Breast epithelium (tissue), 4 donors: Measurements from ENCODE around the gene GRIA4. TPM values are rescaled to one million over a fixed set of nuclear protein-coding genes. Genes with fewer than 3 reads are reported as not detected.
"Not testable (repeated sequence)": the region's sequence is repeated elsewhere in the genome, so short reads cannot be mapped to it uniquely, and the experiment has no call there.

ENCODE experiments used
- DNase-seq, 2 donors: peaks; one replicate each; pipeline ENCODE4 v3.0.0-alpha.2; 2019; ENCODE audit warnings: low spot score in 2 of 2
- H3K27ac ChIP-seq, 2 donors: fragments of 200-600 bp; sonication (generic) in 1 of 2; one replicate each; pipeline ENCODE4 v1.5.1; 2016 to 2019; ENCODE audit warnings: mild to moderate bottlenecking in 1 of 2
- H3K27me3 ChIP-seq, 2 donors: fragments of 200-600 bp; sonication (generic) in 1 of 2; one replicate each; pipeline versions ENCODE4 v1.5.1 to v1.6.0; 2017 to 2019; ENCODE audit warnings: control low read depth in 1 of 2, mild to moderate bottlenecking in 1 of 2
- H3K36me3 ChIP-seq: fragments of 200-600 bp; one replicate; pipeline ENCODE4 v1.5.1; 2019
- H3K4me1 ChIP-seq, 2 donors: fragments of 200-600 bp; sonication (generic); one replicate each; pipeline ENCODE4 v1.5.1; 2016 to 2019; ENCODE audit warnings: control low read depth in 1 of 2
- H3K4me3 ChIP-seq, 3 donors: fragments of 200-600 bp; sonication (generic); 1 replicate in 2 of 3; 2 replicates in 1 of 3; pipeline ENCODE4 v1.5.1; 2016 to 2019; ENCODE audit warnings: mild to moderate bottlenecking in 3 of 3, moderate library complexity in 2 of 3
- H3K9me3 ChIP-seq, 2 donors: fragments of 200-600 bp; sonication (generic) in 1 of 2; one replicate each; pipeline ENCODE4 v1.5.1; 2016 to 2019; ENCODE audit warnings: control low read depth in 1 of 2
- CTCF ChIP-seq, 3 donors: fragments of 450-650 bp; IDR thresholded peaks; one replicate each; pipeline ENCODE4 v1.5.1; 2016 to 2017; ENCODE audit warnings: antibody characterized with exemption in 3 of 3, mild to moderate bottlenecking in 3 of 3, moderate library complexity in 3 of 3
- POLR2A ChIP-seq: fragments of 450-650 bp; IDR thresholded peaks from one replicate; pipeline ENCODE4 v1.6.1; 2016; ENCODE audit warnings: antibody characterized with exemption, mild to moderate bottlenecking, moderate library complexity
- POLR2AphosphoS5 ChIP-seq, 3 donors: sonication (generic); formaldehyde crosslinking; IDR thresholded peaks; one replicate each; pipeline ENCODE4 v1.6.1; 2017; ENCODE audit warnings: antibody characterized with exemption in 3 of 3
- intact Hi-C: fragments of 100-400 bp; cut with DNase I; formaldehyde crosslinking; loops from one replicate; pipeline ENCODE4 v1.15.1; 2023; ENCODE audit warnings: low total_unique reads
- total RNA-seq, 3 donors: library from RNA; depleted of rRNA; stranded (reverse); fragments of >200 nt; gene quantifications; one replicate each; pipeline ENCODE4 v1.1.0, GENCODE V29; 2016

The GRIA4 gene
- total RNA-seq, 3 donors from 2014 or later = 14.1 to 27.7 TPM; not detected in 1

- no peak for DNase-seq
- Histone ChIP-seq H3K36me3 (no peaks in the 10 kb centered on the region), H3K9me3 (no peaks in the 10 kb centered on the region), H3K27ac (no peak overlapping the region), H3K4me1 (no peaks in the 10 kb centered on the region), H3K4me3 (no peak overlapping the region), H3K27me3 (no peaks in the 10 kb centered on the region)
- intact Hi-C loops = no loop called here
- TF ChIP-seq POLR2AphosphoS5 (IDR thresholded peaks at IDR 0.05) (no peak), CTCF (IDR thresholded peaks at IDR 0.05) (no peak), POLR2A (no peak)
Measured at GRCh38 chr11:105780781-105781525, 171.1 kb downstream of the GRIA4 start.

GRCh38 chr11:105781807-105782206 lies 171.9 kb downstream of the GRIA4 start:
- no peak for DNase-seq
- Histone ChIP-seq H3K4me3 (no peak overlapping the region), H3K4me1 (no peaks in the 10 kb centered on the region), H3K27me3 (no peaks in the 10 kb centered on the region), H3K9me3 (no peaks in the 10 kb centered on the region), H3K36me3 (no peaks in the 10 kb centered on the region), H3K27ac (no peak overlapping the region)
- TF ChIP-seq POLR2A (no peak), POLR2AphosphoS5 (IDR thresholded peaks at IDR 0.05) (no peak), CTCF (IDR thresholded peaks at IDR 0.05) (no peak)
- intact Hi-C loops = no loop called here

GRCh38 chr11:105783216-105783615 lies 173.3 kb downstream of the GRIA4 start:
- no peaks in the 10 kb centered on the region for H3K36me3 ChIP-seq
- no peak overlapping the region for H3K27ac ChIP-seq
- TF ChIP-seq POLR2A (no peak), POLR2AphosphoS5 (IDR thresholded peaks at IDR 0.05) (no peak), CTCF (IDR thresholded peaks at IDR 0.05) (no peak)
- H3K27me3 ChIP-seq = no peaks in the 10 kb centered on the region
- no peaks in the 10 kb centered on the region for H3K9me3 ChIP-seq
- no peaks in the 10 kb centered on the region for H3K4me1 ChIP-seq
- intact Hi-C loops = no loop called here
- no peak overlapping the region for H3K4me3 ChIP-seq
- no peak for DNase-seq

- H3K36me3 ChIP-seq, DNase-seq, H3K4me1 ChIP-seq, intact Hi-C loops, H3K27me3 ChIP-seq, H3K4me3 ChIP-seq, H3K27ac ChIP-seq, H3K9me3 ChIP-seq: not testable (repeated sequence)
Measured at GRCh38 chr11:105785850-105786249, 176.0 kb downstream of the GRIA4 start.

- Histone ChIP-seq H3K36me3 (no peaks in the 10 kb centered on the region), H3K9me3 (no peaks in the 10 kb centered on the region), H3K27me3 (no peaks in the 10 kb centered on the region), H3K27ac (no peak overlapping the region), H3K4me3 (no peak overlapping the region), H3K4me1 (no peaks in the 10 kb centered on the region)
- TF ChIP-seq CTCF (IDR thresholded peaks at IDR 0.05) (no peak), POLR2AphosphoS5 (IDR thresholded peaks at IDR 0.05) (no peak), POLR2A (no peak)
- intact Hi-C loops = no loop called here
- DNase-seq = no peak
Measured at GRCh38 chr11:105786741-105787140, 176.9 kb downstream of the GRIA4 start.
